Activated CD8-positive, alpha-beta memory T cell treated with anti-CD3 and anti-CD28 coated beads for 4 hours (primary cell): Measurements from ENCODE around the gene DYNLT5.
"Not testable (repeated sequence)": the region's sequence is repeated elsewhere in the genome, so short reads cannot be mapped to it uniquely, and the experiment has no call there.

ENCODE experiments used
- DNase-seq, 2 donors: peaks; one replicate each; pipeline ENCODE4 v3.0.0-alpha.2; 2020; ENCODE audit warnings: low read depth in 2 of 2

The DYNLT5 gene

DNA sequence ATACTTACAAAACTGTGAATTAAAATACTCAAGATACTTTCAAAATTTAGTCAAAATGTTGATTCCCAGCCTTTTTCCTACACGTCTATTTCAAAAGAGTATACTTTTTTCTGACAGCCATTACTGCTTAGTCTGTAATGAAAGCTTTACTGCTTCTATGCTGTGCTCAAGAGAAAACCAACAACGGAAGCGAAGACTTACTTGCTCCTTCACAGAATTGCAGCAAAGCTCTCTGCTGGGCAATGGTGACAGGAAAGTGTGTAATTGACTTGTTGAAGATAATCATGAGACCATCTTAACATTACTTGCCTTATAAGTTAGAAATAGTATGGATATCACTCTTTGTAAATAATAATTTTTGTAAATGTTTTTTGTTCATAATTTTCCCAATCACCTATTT, 1.7 kb upstream of the DYNLT5 start:
- DNase-seq = no peak

DNA sequence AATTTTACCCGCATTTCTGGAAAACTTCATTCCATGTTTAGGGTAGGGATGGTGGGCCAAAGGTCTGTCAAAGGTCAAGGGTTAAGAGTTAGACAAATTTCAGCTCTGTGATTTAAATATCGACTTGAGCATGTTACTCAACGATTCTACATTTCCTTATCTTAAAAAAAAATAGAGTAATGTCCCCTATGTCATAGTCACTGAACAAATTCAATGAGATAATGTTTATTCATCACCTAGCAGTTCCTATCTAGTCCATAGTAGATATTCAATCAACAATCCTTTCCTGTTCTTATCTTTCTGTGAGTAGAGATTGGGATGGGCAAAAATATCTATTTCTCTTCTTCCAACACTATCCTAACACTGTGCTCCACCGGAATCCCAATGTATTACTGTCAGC, 1.1 kb upstream of the DYNLT5 start:
- no peak for DNase-seq

DNA sequence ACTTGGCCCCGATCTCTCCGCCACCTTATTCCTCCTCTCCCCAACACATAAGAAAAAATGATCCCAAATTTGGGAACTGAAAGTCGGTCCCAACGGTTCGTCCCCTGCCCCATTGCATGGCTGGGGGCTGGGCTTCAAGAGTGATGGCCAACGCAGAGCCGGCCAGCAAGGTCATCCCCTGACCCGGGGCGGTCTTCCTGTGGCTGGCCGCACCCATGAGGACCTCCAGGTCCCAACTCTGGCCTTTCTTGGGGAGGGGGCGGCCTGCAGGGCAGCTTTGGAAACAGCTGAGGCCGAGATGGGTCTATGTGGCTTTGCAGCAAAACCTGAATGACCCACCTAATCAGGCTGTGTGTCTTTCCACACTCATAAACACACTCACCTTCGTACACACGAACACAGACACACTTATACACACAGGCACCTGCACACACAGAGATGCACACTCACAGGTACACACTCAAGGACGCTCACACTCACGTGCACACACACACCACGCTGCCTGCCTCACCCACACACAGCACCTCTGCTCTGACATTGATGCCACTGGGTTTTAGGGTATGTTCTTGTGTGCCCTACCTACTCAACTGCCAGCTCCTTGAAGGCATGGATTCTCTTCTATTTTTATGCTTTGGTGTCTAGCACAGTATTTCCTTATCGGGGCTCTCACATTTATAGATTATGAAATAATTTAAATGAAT, 562 bp downstream of the DYNLT5 start:
- no peak for DNase-seq

DNA sequence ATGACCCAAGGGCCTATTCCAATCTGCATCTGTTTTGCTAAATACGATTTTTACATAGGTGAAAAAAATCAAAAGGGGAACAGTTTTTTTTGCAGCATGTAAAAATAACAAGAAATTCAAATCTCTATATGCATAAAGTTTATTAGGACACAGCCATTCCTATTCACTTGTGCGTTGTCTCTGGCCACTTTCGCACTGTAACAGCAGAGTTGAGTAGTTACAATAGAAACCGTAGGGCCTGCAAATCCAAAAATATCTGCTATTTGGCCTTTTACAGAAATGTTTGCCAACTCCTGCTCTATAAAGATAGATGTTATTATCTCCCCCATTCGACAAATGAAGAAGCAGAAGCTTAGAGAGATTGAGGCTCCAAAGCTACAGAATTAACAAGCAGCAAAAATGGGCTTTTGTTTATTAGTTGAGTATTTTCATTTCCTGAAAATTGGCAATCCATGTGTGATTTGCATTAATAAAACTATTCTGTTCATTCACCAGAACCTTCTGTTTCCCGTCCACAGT, 5.5 kb downstream of the DYNLT5 start:
- DNase-seq = no peak

DNA sequence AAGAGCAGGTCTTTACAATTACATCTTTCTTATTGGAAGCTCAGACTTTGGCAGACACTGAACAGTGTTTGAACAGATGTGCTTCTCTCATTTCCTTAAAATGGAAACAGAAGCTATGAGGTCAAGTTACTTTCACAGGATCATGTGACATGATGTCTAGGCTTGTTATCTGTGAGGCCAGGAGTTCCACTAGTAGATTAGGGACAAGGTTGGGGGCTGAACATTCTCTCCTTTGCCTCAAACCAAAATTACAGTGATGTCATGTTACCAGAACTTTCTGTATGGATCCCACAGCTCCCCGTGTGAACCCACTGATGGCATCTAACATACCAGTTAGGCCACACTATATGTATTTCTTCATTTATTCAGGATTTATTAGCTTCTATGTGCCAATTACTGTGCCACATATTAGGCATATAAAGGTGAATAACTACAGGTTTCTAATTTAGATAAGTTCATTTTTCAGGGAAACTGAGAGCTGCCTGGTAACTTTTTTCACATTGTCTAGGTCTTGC, 6.0 kb downstream of the DYNLT5 start:
- no peak for DNase-seq

DNA sequence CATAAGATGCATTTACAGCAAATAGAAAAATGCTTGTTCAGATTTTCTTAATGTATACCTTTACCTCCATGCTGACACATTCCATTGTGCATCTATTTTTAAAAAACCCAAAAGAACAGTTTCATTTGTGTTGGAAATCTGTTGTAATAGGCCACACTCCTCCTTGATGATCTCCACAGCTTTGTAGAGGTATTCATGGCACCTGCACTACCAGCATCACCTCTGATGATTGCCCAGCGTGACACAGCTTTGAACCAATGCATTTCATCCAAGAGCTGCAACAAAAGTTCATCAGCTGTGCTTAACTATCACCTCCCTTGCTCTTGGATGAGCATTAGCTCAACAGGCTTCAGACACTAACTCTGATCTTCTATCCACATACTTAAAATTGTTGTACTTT, 8.2 kb downstream of the DYNLT5 start:
- DNase-seq = no peak

DNA sequence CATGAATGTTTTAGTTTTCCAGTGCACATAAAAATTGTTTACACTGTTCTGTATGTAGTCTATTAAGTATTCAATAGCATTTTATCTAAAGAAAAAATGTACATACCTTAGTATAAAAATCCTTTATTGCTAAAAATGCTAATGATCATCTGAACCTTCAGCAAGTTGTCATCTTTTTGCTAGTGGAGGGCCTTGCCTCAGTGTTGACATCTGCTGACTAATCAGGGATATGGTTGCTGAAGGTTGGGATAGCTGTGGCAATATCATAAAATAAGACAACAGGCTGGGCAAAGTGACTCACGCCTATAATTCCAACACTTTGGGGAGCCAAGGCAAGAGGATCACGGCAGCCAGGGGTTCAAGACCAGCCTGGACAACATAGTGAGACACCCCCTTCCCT, 9.0 kb downstream of the DYNLT5 start:
- no peak for DNase-seq

DNA sequence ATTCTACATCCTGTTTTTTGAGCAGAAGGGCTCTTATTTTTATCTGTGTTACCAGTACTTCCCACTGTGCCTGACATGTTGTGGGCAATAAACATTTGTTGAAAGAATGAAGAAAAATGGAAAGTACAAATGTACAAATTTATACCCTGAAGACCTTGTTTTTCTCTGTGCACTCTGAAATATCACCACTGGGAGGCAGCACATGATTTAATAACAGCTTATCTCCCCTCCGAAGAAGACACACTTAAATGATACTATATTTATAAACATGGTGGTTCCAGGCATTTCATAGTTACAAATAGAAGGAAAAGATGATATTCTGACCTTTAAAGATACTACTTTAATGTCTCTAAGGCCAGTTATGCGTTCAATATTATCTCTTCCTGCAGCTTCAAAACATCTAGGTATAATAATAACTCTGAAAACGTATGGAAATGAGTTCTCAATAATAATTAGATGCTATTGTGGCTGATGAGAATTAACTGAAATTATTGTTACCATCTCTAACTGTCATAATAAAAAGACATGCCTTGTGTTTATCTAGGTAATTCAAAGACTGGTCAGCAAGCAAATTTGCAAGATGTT, 12.8 kb downstream of the DYNLT5 start:
- peak; percentile 17 to 30 for DNase-seq

DNA sequence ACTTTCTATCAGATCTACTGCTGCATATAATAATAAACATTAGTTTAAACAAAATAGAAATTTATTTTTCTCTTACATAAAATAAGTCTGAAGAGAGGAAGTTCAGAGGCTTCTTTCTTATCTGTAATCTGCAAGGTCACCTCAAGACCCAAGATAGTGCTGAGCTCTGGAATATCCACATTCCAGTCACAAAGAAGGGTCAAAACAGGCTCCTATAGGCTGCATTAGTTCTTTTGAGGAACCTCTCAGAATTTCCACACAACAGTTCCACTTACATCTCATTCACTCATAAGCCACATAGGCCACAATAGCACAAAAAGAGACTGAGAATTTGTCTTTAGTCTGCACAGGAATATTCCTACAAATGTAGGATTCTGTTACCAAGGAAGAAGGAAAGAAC, 15.4 kb downstream of the DYNLT5 start:
- DNase-seq = no peak

DNA sequence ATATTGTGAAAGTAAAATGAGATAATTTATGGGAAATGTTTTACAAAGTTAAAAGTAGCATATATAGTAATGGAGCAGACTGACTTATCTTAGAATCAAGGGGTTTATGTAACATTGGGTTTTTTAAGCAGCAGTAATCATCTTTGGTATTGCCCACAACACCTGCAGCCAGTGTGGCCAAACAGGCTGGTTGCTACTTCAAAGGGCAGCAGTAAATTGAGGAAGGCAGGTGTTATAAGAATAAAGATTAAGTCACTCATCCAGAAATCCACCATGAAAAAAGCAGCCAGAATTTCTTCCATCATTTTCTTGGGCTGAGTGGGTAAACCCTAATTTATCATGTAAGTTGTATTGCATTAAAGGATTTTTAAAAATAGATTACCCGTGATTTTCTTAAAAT, 16.7 kb downstream of the DYNLT5 start:
- DNase-seq = no peak

DNA sequence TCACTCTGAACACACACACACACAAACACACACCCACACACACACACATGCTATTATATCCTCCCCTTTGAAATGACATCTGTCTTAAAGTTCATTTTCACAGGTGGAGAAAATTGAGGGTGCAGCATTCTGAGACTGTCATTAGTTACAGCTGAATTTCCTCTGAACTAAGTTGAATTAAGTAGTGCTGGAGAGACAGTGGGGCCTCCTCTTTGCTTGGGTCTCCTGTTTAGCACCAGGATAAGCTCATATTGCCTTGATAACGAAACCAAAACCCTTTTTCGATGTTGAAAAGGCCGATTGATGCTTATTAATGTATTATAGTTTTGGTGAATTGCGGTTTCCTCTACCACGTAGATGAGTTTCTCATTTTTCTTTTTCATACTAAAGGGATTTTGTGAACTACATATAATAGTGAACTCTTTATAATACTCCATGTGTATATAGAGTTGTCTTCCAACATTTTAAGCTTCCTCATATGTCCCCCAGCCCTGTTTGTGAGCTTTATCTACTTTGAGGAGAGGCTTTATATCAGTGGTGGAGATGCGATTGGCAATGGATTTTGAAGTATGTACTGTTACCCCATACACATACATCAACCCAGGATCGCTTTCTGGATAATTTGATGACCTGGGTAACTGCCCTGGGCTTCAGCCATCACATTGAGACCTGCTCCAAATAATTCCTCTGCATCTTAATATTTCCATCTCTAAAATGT, 17.4 kb downstream of the DYNLT5 start:
- DNase-seq = no peak

DNA sequence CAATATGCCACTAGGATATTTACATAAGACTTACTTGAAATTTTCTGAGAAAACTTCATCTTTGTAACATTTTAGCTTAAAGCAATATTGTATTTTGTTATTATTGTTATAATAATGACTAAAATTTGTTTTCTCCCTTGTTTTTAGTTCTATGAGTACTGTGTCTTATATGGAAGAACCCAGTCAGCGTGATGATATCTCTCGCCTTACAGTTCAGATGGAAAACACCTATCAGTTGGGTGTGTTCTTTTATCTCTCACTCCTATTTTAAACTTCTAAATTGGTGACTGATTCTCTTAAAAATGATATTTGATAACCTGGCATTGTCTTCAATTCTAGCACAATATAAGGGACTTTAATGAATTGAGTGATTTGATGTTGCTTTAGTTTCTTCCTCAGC, 18.0 kb downstream of the DYNLT5 start:
- DNase-seq = no peak

DNA sequence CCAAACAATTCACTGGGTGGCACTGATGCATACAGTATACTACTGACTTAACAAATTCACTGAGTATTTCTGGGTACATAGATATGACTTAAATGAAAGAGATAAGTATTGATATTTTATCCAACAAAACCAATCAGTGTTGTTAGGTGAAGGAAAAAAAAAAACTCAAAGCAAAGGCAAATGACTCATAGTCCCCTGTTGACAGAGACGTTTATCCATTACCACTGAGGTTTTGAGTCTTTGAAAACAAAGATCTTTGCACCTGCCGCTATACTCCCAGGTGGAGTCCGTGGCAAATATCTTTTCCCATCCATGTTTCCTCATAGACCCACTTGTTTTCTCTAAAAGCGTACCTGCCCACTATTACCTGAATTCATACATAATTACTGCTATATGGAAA, 18.4 kb downstream of the DYNLT5 start:
- DNase-seq = no peak

DNA sequence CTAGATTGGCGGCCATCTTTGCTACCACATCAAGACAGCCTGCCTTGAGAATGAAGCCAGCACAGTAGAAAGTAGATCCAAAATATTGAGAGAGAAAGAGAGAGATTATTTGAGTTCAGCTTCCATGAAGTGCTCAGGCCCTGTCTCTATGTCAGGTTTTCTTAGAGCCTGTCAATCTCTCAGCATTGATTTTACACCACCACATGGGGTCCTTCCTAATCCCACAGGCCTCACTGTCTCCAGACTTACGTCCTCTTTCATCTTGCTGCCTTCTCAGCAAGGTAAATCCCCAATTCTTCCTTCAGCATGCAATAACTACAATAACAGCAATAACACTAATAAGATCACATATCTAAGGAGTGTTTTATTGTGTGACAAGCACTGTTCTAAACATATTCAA, 21.0 kb downstream of the DYNLT5 start:
- DNase-seq = no peak

DNA sequence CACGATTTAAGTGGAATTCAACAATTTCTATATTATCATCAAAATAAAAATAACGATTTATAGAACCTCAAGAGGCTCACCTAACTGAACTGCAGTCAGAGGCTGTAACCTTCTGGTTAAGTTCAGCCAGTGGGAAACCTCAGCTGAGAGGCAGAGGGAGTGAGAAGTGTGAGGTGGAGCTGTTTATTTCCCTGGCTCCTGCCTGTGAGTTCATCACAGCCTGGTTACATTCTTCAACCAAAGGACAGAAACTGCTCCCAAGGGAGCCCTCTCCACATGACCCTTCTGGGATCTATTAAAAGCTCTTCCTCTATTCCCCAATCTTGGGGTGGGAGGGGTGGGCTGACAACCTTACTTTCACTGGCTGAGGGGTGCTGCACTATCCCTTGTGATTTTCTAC, 22.2 kb downstream of the DYNLT5 start:
- no peak for DNase-seq

DNA sequence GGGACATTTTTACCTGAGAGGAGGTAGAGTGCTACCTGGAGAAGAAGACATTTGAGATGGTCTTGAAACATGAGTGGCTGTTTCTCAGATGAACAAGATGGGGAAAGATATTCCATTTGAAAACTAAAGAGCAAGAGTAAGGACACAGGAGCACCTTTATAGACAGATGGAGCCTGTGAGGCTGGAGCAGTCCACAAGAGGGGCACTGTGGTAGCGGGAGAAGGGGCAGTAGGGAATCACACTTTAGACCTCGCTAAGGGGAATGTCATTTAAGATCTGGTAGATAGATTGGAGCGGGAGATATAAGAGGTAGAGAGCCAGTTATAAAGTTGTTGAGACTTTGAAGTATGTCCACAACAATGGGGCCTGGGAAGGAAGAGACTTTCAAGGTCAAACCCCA, 23.4 kb downstream of the DYNLT5 start:
- no peak for DNase-seq

DNA sequence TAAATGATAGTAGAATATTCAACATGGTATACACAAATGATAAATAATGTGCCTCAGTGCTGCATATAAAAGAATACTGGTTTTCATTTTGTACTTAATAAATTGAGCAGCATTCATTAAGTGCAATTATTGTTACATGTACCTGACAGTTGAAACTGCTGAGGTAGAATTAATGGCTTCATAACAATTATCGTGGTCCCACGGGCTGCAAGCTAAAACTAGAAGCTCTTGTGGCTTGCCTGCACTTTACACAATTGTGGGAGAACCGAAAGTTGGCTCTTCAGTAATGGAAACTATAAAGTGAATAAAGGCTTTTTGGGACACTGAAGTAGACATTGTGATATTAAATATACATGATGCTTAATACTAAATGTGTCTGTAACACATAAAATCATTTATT, 25.6 kb downstream of the DYNLT5 start:
- DNase-seq = no peak

DNA sequence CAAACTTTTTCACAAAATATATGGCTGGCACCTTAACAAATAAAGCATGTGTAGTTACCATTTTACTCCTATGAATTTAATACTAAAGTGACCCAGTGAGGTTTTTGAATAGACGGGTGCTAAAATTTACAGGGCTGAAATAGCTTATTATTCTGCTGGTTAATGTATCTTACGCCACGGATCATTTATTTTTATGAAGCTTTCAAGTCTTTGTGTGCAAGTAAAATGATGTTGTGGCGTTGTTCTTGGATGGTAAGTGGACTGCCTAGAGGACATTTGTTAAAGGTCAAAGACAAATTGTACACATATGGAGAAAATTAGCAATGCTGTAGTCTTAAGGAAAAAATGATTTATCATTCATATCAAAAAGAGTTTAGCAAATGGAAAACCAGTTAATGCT, 26.0 kb downstream of the DYNLT5 start:
- DNase-seq = no peak

DNA sequence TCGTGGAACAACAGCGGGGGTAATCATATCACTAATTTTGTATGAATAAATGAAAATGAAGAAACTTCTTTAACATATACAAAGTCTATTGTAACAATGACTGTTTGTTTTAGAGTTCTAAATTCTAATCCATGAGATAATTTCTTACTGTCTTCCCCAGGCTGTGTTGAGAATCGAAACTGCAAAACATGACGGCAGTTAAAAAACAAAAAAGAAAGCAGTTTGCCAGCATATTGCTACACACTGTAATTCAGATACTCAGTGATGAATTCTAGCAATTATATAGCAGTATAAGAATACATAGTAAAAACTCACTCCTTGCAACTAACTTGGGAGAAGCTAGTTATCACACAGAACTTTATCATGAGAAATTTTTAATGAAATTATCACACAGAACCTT, 26.7 kb downstream of the DYNLT5 start:
- no peak for DNase-seq

DNA sequence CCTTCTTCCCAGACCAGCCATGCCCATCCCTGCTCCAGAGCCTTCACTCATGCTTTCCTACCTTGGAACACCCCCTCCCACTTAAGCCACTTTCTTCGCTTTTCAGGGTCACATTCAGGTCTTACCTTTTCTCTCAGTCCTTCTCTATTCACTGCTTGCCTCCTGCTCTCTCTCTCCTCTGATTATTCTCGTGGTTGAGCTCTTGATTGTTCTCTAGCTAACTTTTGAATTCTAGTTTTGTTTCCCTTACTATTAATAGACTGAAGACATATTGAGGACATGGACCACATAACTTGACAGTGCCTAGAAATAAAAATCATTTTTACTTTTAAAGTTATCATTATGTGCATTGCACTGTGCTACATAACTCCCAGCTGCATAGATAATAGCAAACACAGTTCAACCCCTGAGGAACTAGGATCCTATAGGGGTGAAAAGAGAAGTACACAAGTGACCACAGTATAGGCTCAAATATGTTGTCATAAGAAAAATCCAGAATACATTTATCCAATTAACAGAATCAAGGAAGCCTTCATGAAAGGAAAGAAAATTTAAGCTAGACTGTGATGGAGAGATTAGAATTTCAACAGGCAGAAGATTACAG, 27.3 kb downstream of the DYNLT5 start:
- DNase-seq = no peak

DNA sequence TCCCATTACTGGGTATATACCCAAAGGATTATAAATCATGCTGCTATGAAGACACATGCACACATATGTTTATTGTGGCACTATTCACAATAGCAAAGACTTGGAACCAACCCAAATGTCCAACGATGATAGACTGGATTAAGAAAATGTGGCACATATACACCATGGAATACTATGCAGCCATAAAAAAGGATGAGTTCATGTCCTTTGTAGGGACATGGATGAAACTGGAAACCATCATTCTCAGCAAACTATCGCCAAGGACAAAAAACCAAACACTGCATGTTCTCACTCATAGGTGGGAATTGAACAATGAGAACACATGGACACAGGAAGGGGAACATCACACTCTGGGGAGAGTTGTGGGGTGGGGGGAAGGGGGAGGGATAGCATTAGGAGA, 33.5 kb downstream of the DYNLT5 start:
- DNase-seq = not testable (repeated sequence)

DNA sequence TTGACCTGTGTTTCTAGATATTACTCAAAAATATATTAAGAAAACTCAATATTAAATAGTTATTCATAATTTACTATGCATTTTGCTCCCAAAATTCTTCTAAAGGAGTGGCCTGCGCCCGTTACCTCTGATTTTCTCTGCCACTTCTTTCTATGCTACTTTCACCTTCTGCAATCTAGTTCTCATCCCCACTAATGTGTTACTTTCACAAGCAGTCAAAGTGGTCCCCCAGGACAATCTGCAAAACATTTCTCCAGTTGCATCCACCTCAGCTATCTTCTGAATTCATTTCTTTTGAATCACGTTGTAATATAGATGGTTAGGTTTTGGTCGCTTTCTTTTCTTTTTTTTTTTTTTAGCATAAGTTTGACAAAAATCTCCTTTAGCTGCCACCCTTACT, 35.4 kb downstream of the DYNLT5 start:
- DNase-seq = no peak
